SHP77 treated with DMSO at 0.1 percent for 48 hours (cell line): Measurements from ENCODE around the gene COL13A1.

Experiments
- DNase-seq: peaks from one replicate; lab custom pipeline; 2025; lab: John Stamatoyannopoulos, UW

COL13A1 gene

DNA sequence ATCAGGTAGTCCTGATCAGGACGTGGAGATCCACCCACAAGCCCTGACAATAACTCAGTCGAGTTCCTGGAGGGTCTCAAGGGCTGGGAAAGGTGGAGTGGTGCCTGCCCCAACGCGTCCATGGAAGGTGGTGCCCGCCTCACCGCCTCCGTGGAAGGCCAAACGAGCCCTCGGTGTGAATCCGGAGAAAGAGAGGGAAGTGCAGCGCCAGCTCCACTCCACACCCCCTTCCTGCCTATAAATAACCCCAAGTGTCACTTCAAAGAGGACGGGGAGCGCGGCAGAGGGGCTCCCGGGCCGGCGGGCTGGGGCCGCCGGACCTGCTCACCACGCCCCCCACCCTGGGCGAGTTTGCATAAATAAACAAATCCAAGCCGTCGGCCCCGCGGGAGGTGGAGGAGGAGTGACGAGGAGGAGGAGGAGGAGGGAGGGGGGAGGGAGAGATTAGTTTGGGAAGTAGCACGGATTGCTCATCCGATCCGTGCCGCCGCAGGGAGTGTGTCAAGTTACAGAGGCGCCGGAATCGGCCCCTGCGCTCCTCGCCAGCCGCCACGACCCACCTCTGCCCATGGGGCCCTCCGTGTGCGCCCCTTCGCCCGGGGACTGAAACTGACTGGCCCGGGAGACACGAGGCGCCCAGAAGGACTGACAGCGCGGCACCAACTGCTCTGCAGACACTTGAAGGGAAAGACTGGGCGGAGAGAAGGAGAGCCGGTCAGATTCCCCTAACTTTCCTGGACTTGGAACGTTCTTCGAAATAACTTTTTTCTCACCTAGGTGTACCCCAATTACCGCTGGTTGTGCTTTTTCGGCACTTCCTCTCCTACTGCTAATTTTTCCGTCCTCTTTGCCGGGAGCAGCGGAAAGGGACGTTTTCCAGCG, at the start of gene COL13A1:
Gene COL13A1, plus strand, starts transcription at position 473 of the 882 bp plus-strand sequence. CDS start 518 bp downstream, outside the sequence.
- no peak for DNase-seq

- no peak for DNase-seq
Measured at GRCh38 chr10:69752479-69752878, 49.2 kb upstream of the COL13A1 start.

DNA sequence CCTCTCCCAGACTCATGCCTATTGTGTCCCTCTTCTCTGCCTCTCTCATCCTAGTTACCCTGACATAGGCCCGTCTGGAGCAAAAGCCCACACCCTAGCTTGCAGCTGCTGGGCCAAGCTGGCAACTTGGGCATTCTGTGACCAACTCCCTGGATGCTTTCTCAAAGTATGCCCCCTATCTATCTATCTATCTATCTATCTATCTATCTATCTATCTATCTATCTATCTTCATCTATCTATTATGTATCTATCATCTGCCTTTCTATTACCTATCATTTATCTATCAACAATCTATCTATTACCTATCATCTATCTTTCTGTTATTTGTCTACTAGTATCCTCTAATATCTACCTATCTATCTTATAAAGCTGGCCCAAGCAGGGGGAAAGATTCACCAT, 45.4 kb upstream of the COL13A1 start:
- DNase-seq, result no peak

DNA sequence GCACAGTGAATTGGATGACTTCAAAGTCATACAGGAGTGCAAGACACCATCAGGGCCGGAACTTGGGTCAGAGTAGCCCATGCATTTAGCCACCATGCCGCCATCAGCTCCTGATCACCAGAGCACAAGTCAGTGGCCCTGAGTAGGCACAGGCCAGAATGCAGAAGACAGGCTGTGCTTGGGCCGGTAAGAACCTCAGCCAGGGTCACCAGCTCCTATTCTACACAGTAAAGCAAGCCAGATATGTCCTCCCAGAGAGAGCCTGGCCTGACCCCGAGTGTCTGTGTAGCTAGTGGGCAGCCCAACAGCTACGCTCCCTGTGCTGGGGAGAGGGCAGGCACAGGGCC, 44.5 kb upstream of the COL13A1 start:
- no peak for DNase-seq

GRCh38 chr10:69757553-69758309, 44.0 kb upstream of the COL13A1 start:
- peak; percentile 1 for DNase-seq

GRCh38 chr10:69758310-69758728, 43.4 kb upstream of the COL13A1 start:
- DNase-seq, result no peak

DNA sequence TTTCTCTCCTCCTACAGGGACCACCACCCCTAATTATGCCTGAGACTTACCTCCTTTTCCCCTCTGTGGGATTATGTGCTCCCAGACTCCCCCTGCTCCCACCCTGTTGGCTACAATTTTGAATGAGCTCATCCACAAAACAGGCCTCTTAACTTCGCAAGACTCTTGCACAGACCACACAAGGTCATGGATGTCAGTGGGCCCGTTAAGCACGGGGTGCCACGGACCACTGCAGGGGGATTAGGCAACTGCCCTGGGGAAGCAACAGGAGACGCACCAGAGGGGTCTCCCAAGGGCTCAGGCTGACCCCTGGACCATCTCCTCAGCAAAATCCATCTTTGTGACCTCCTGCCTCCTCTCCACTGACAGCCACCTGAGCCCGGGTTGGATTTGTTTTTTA, 42.1 kb upstream of the COL13A1 start:
- no peak for DNase-seq

DNA sequence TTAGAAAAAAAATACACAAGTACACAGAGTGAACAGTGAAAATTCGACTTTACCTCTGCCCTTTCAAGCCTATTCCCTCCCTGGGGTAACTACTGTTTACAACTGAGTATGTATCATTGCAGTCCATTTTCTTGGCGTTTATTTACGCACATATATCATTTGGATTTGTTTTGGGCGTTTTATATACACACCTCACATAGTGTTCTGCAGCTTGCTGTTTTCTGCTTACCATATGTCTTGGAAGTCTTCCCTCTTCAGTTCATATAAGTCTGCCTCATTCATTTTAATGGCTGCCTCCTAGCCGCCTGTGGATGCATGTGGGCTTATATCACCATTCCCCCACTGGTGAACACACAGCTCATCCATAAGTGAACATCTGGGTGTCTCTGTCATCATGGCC, 41.6 kb upstream of the COL13A1 start:
- no peak for DNase-seq

DNA sequence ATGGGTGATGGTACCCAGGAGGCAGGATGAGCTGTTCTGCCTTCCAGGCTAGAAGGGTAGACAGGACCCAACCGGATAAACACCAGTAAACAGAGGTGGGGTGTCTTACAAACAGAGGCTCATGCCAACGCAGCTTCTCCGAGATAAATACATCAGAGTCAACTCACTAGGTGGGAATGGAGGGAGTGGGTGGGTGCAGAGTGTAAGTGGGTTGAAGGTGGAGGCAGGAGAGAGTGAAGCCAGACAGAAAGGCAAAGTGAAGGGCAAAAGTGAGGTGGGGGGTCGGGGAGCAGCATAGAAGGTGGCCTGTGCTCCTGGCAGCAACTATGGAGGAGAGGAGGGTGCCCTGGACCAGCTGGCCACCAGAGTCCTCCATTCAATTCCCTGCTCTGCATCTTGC, 40.4 kb upstream of the COL13A1 start:
- no peak for DNase-seq

DNA sequence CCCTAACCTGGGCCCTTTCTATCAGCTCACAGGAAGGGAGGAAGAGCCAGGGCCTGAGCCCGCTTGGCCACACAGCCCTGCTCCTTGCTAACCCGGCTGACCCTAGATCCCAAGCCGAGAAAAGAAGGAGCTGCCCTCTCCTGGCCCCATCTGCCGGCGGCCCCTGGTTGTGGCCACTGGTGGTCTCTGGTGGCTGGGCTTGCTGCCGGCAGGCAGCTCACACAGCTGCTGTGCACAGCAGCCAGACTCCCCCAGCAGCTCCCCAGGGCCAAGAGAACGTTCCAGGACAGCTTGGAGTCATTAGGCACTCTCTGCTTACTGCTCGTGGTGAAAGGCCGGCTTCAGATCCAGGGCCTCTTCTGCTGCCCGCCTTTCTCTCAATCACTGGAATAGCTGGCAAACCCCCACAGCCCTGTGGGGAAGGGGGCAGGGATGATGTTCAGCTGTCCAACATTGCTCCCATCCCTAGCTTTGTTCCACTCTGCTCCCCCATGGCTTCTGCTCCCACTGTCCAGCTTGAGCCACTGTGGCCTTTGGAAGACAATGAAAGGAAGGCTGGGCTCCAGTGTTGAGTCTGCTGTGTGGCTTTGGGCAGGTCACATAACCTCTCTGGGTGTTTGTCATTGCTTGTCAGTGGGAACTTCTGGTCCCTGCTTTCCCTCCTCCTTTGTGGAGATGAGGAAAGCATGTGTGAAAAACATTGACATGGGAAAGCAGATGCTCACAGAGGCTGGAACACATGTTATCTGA, 35.4 kb upstream of the COL13A1 start:
- no peak for DNase-seq

- DNase-seq, result no peak
Measured at GRCh38 chr10:69767793-69768192, 33.9 kb upstream of the COL13A1 start.

- DNase-seq, result no peak
Measured at GRCh38 chr10:69768386-69768785, 33.3 kb upstream of the COL13A1 start.

- DNase-seq, result no peak
Measured at GRCh38 chr10:69769395-69769992, 32.2 kb upstream of the COL13A1 start.

DNA sequence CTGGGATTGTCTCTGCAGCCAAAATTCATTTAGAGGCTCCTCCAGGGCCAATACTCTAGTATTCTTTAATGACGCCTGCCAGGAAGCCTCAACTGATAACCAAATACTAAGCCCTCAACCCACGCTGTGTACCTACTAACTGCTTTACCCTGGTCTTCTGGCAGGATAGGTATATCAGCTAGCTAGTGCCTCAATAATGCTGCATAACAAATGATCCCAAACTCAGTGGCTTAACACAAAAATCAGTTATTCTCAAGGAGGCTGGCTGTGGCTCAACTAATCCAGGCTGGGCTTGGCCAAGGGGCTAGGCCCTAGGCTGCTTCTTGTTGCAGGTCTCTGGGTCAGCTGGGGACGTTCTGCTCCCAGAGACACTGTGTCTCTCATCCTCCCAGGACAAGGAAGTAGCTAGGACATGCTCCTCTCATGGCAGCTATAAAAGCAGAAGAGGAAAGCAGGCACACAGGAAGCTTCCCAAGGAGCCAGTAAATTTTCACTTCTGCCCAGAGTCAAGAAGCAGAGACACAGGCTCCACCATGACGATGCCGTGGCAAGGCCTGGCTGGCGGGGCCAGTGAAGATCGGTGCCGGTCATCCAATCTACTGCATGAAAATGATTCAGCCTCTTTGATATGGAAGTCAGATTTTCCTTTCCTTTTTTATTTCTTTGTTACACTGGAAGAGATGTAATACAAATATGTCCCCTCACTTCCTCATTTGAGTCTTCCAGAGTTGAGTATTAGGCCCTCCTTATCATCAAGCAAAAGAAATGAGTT, 28.6 kb upstream of the COL13A1 start:
- no peak for DNase-seq

GRCh38 chr10:69774596-69774995, 27.1 kb upstream of the COL13A1 start:
- no peak for DNase-seq

DNA sequence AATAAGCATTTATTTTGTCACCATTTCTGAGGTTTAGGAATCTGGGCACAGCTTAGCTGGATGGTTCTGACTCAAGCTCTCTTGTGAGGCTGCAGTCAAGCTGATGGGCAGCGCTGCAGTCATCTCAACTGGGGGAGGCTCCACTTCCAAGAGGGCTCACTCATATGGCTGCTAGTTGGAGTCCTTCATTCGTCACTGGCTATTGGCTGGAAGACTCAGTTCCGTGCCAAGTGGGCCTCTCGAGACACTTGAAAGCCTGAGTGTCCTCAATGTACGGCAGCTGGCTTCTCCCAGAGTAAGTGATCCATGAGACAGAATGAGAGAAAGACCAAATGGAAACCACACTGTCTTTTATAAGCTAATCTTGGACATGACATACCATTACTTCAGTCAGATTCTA, 21.6 kb upstream of the COL13A1 start:
- no peak for DNase-seq

- DNase-seq, result no peak
Measured at GRCh38 chr10:69781576-69781975, 20.1 kb upstream of the COL13A1 start.

GRCh38 chr10:69783515-69783914, 18.2 kb upstream of the COL13A1 start:
- no peak for DNase-seq

DNA sequence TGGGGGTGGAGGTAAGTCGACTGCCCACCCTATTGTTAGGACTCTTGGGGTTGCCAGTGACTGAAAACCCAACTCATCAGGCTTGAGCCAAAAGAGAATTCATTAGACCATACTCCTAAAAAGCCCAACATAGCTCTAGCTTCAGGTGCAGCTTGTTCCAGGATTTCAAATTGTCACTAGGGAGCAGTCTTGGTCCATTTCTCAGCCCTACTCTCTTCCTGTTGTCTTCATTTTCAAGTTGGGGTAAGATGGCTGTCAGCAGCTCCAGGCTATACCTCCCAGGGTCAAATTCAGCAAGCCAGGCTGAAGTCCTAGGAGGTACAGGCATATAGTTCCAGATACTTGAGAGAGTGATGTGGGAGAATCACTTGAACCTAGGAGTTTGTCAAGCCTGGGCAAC, 14.9 kb upstream of the COL13A1 start:
- DNase-seq, result no peak

DNA sequence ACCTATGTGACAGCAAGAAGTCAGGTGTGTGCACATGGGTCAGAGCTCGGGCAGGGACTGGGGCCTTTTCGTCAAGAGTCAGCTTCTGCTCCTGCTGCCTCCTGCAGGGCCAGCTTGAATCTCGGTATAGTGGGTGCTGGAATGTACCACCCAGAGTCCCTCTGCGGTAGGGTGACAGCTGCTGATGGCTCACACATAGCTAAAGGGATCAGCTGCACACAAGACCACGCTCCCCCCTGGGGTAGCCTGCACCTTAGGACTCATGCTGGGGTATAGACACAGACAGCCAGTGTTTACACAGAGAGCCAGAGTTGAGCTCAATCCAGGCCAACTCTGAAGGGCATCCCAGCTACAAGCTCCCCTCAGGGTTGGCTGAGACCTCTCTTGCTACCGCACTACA, 14.0 kb upstream of the COL13A1 start:
- DNase-seq, result no peak

- no peak for DNase-seq
Measured at GRCh38 chr10:69789164-69789576, 12.5 kb upstream of the COL13A1 start.
